Measurements from ENCODE around the gene SSNA1.

- TF ChIP-seq EZH2 (IDR thresholded peaks at IDR 0.05; ENCODE audit: borderline replicate concordance) (no peak), CTCF (IDR thresholded peaks at IDR 0.05; ENCODE audit: poor library complexity) (no peak)
Observed at GRCh38 chr9:137232101-137232500, 43.6 kb downstream of the SSNA1 start.

Data from hepatocyte (in vitro differentiated cells).